Transverse colon (tissue), 4 donors: ENCODE measurements around the gene TTC28. TPM values are rescaled to one million over a fixed set of nuclear protein-coding genes. Genes with fewer than 3 reads are reported as not detected.

Source experiments
- DNase-seq: peaks from one replicate; pipeline ENCODE4 v3.0.0-alpha.2; 2019
- H3K27ac ChIP-seq, 4 donors: fragments of 200-600 bp; sonication (generic); 2 replicates each; pipeline ENCODE4 v1.5.1; 2016 to 2018; ENCODE audit warnings: inconsistent platforms in 4 of 4
- H3K27me3 ChIP-seq: fragments of 200-600 bp; sonication (generic); 2 replicates; pipeline ENCODE4 v1.5.1; 2017; ENCODE audit warnings: inconsistent platforms
- H3K36me3 ChIP-seq, 4 donors: fragments of 200-600 bp; sonication (generic); 2 replicates each; pipeline ENCODE4 v1.5.1; 2017 to 2019; ENCODE audit warnings: inconsistent platforms in 4 of 4
- H3K4me1 ChIP-seq, 4 donors: fragments of 200-600 bp; sonication (generic); 2 replicates each; pipeline ENCODE4 v1.5.1; 2017 to 2020; ENCODE audit warnings: inconsistent platforms in 4 of 4
- H3K4me3 ChIP-seq, 4 donors: fragments of 200-600 bp; sonication (generic); 1 replicate in 1 of 4; 2 replicates in 3 of 4; pipeline versions ENCODE4 v1.5.1 to v1.6.1; 2017 to 2019; ENCODE audit warnings: inconsistent platforms in 4 of 4
- H3K9me3 ChIP-seq, 2 donors: fragments of 200-600 bp; sonication (generic); 2 replicates each; pipeline ENCODE4 v1.5.1; 2017 to 2019; ENCODE audit warnings: inconsistent platforms in 2 of 2
- EP300 ChIP-seq: sonication (generic); formaldehyde crosslinking; IDR thresholded peaks from one replicate; pipeline ENCODE4 v1.6.1; 2017; ENCODE audit warnings: antibody characterized with exemption, low read depth
- POLR2A ChIP-seq: fragments of 450-650 bp; IDR thresholded peaks from one replicate; pipeline ENCODE4 v1.6.1; 2016; ENCODE audit warnings: antibody characterized with exemption, mild to moderate bottlenecking, moderate library complexity
- POLR2AphosphoS5 ChIP-seq, 3 donors: sonication (generic); formaldehyde crosslinking; IDR thresholded peaks; one replicate each; pipeline ENCODE4 v1.6.1; 2016; ENCODE audit warnings: antibody characterized with exemption in 3 of 3
- WGBS, 2 donors: methylation state at CpG; one replicate each; pipeline ENCODE4 v1.1.5; 2018; ENCODE audit warnings: low coverage in 1 of 2; 5-methylcytosine and 5-hydroxymethylcytosine counted together
- in situ Hi-C, 4 donors: fragments of 200-750 bp; cut with MboI; loops; one replicate each; pipeline versions ENCODE4 v1.15.0 to v1.15.1; 2017; ENCODE audit warnings: low sequenced_read_pairs in 3 of 4, low pct_ligation_motif_present in 1 of 4, low pct_unique_long_range_greater_than_20kb in 1 of 4
- intact Hi-C: fragments of 100-400 bp; cut with DNase I; formaldehyde crosslinking; loops from one replicate; pipeline ENCODE4 v1.15.1; 2023; ENCODE audit warnings: low total_unique reads
- total RNA-seq, 4 donors: library from RNA; depleted of rRNA; stranded (reverse); fragments of >200 nt; gene quantifications; one replicate each; pipeline ENCODE4 v1.1.0, GENCODE V29; 2016
- TF ChIP-seq, protein P1 (sequence below), 5 experiments: fragments of 200-600 bp in 3 of 5; fragments of 450-650 bp in 2 of 5; sonication (generic) in 3 of 5; IDR thresholded peaks; 1 replicate in 2 of 5; 2 replicates in 3 of 5; pipeline ENCODE4 v1.5.1; 2016 to 2017; ENCODE audit warnings: antibody characterized with exemption in 5 of 5, inconsistent platforms in 3 of 5, mild to moderate bottlenecking in 2 of 5, moderate library complexity in 1 of 5

Gene TTC28
- total RNA-seq, 4 donors from 2014 or later, result 7.6 to 84.2 (median 12.4) TPM

DNA sequence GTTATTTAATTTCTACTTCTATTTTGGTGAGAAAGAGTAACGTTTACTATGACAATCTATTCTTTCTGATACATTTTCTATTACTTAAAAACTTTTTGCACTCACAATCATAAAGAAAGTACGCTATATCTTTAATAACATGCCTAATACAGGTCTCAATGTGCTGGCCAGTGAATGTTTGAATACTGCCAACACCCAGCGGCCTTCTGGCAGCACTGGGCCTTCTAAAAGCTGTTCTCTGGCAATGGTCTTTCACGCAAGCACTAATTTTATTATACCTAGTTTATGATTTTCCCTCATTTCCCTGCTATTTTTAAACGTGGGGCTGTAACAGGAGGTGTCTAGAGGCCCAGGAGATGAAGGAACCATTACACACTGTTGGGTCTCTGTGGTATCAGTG, 410.8 kb downstream of the TTC28 start:
- H3K4me1 ChIP-seq, result peaks cover 0 to 7% (median 0%) of the 10 kb centered on the region in 4 donors
- WGBS, 2 donors, result 77 to 78% methylated on average over 3 to 5 of the region's 5 CpGs
- no peaks in the 10 kb centered on the region for H3K36me3 ChIP-seq
- H3K27me3 ChIP-seq, result no peaks in the 10 kb centered on the region
- H3K4me3 ChIP-seq, result no peak overlapping the region
- in situ Hi-C loops (no loop called here), intact Hi-C loops (no loop called here)
- H3K9me3 ChIP-seq, result no peaks in the 10 kb centered on the region
- H3K27ac ChIP-seq, result no peak overlapping the region
- DNase-seq, result no peak
- TF ChIP-seq, protein P1, sequence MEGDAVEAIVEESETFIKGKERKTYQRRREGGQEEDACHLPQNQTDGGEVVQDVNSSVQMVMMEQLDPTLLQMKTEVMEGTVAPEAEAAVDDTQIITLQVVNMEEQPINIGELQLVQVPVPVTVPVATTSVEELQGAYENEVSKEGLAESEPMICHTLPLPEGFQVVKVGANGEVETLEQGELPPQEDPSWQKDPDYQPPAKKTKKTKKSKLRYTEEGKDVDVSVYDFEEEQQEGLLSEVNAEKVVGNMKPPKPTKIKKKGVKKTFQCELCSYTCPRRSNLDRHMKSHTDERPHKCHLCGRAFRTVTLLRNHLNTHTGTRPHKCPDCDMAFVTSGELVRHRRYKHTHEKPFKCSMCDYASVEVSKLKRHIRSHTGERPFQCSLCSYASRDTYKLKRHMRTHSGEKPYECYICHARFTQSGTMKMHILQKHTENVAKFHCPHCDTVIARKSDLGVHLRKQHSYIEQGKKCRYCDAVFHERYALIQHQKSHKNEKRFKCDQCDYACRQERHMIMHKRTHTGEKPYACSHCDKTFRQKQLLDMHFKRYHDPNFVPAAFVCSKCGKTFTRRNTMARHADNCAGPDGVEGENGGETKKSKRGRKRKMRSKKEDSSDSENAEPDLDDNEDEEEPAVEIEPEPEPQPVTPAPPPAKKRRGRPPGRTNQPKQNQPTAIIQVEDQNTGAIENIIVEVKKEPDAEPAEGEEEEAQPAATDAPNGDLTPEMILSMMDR (IDR thresholded peaks at IDR 0.05), result no peak
- TF ChIP-seq EP300 (no peak), POLR2AphosphoS5 (IDR thresholded peaks at IDR 0.05) (no peak), POLR2A (no peak)

DNA sequence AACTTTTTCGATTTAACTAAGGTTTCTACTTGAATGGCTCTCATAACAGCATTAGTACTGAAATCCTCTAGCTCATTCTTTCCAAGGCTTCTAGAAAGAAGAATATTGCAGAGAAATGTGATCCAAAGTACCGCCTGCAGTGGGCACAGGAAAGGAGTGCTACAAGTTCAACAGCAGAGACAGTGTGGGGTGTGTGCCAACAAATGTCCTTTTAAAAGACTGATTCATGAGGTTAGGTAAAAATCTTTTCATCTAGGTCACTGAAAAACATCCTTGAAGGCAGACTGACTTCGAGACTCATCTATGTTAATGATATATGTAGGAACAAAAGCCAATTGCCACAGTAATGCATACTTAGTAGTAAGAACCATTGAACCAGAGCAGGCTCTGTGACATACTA, 411.5 kb downstream of the TTC28 start:
- DNase-seq, result no peak
- in situ Hi-C loops (no loop called here), intact Hi-C loops (no loop called here)
- TF ChIP-seq POLR2AphosphoS5 (IDR thresholded peaks at IDR 0.05) (no peak), EP300 (no peak), POLR2A (no peak)
- TF ChIP-seq, protein P1 (IDR thresholded peaks at IDR 0.05), result no peak
- H3K36me3 ChIP-seq, result no peaks in the 10 kb centered on the region
- H3K9me3 ChIP-seq, result no peaks in the 10 kb centered on the region
- 52 to 66% methylated on average over 3 of the region's 3 CpGs for WGBS, 2 donors
- H3K27ac ChIP-seq, result no peak overlapping the region
- peaks cover 0 to 7% (median 0%) of the 10 kb centered on the region in 4 donors for H3K4me1 ChIP-seq
- no peaks in the 10 kb centered on the region for H3K27me3 ChIP-seq
- H3K4me3 ChIP-seq, result no peak overlapping the region

DNA sequence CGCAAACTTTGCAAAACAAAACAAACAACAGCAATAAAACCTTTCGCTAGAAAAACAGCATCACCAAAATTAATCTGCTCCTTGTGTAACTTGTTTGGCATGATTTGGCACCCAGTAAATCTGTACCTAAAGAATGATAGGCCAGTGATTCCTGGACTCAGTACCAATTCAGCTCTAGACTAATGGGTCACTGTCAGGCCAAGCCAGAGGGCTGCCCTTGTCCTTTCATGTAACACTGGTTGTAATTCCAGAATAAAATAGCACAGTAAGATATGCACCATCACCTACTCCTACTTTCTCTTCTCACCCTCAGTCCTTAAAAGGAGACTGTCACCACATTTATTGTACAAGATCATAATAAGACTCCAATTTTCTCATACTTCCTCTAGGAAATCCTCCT, 419.0 kb downstream of the TTC28 start:
- no peak for DNase-seq
- H3K4me3 ChIP-seq, result no peak overlapping the region
- WGBS, 2 donors, result 95% methylated on average over 2 of the region's 2 CpGs
- no peaks in the 10 kb centered on the region for H3K27me3 ChIP-seq
- peaks cover 0 to 4% (median 0%) of the 10 kb centered on the region in 4 donors for H3K4me1 ChIP-seq
- H3K9me3 ChIP-seq, result no peaks in the 10 kb centered on the region
- H3K36me3 ChIP-seq, result no peaks in the 10 kb centered on the region
- no peak for TF ChIP-seq EP300
- no peak for TF ChIP-seq POLR2A
- TF ChIP-seq, protein P1 (IDR thresholded peaks at IDR 0.05), result no peak
- TF ChIP-seq POLR2AphosphoS5 (IDR thresholded peaks at IDR 0.05), result no peak
- in situ Hi-C loops, result no loop called here
- no peak overlapping the region for H3K27ac ChIP-seq
- intact Hi-C loops, result no loop called here

GRCh38 chr22:28259774-28260312, 419.8 kb downstream of the TTC28 start:
- TF ChIP-seq POLR2AphosphoS5 (IDR thresholded peaks at IDR 0.05) (no peak), EP300 (no peak)

GRCh38 chr22:28254396-28254795, 425.2 kb downstream of the TTC28 start:
- in situ Hi-C loops (no loop called here), intact Hi-C loops (no loop called here)
- 80 to 87% methylated on average over 1 of the region's 1 CpG for WGBS, 2 donors
- no peaks in the 10 kb centered on the region for H3K27me3 ChIP-seq
- no peaks in the 10 kb centered on the region for H3K36me3 ChIP-seq
- DNase-seq, result no peak
- no peak overlapping the region for H3K4me3 ChIP-seq
- no peak for TF ChIP-seq POLR2A
- TF ChIP-seq, protein P1 (IDR thresholded peaks at IDR 0.05), result no peak
- TF ChIP-seq EP300, result no peak
- TF ChIP-seq POLR2AphosphoS5 (IDR thresholded peaks at IDR 0.05), result no peak
- H3K4me1 ChIP-seq, result peaks cover 0 to 3% (median 0%) of the 10 kb centered on the region in 4 donors
- H3K27ac ChIP-seq, result no peak overlapping the region
- no peaks in the 10 kb centered on the region for H3K9me3 ChIP-seq

More at GRCh38 chr22:28259774-28260312, 419.8 kb downstream of the TTC28 start:
- Histone ChIP-seq H3K36me3 (no peaks in the 10 kb centered on the region), H3K27me3 (no peaks in the 10 kb centered on the region), H3K27ac (no peak overlapping the region), H3K4me3 (no peak overlapping the region), H3K9me3 (no peaks in the 10 kb centered on the region), H3K4me1 (peaks cover 0 to 4% (median 0%) of the 10 kb centered on the region in 4 donors)
- 71 to 77% methylated on average over 2 of the region's 2 CpGs for WGBS, 2 donors
- DNase-seq, result no peak
- intact Hi-C loops (no loop called here), in situ Hi-C loops (no loop called here)
